SU-DHL-6 (cell line): ENCODE data around the gene GRID1.

ENCODE experiments used
- EZH2phosphoT487 ChIP-seq: fragments of 200-600 bp; sonication (generic), shearing (Covaris generic); conservative IDR thresholded peaks from 2 replicates; pipeline ENCODE4 v1.6.1; 2018; ENCODE audit warnings: mild to moderate bottlenecking, antibody characterized with exemption, low read length, moderate library complexity, mixed read lengths
- TF ChIP-seq, protein P1 (sequence below): fragments of 200-600 bp; sonication (generic); IDR thresholded peaks from one replicate; pipeline ENCODE4 v1.5.1; 2017; ENCODE audit warnings: antibody characterized with exemption, mild to moderate bottlenecking, low read length, moderate library complexity; ENCODE audit not compliant: insufficient read depth, poor library complexity, severe bottlenecking

DNA sequence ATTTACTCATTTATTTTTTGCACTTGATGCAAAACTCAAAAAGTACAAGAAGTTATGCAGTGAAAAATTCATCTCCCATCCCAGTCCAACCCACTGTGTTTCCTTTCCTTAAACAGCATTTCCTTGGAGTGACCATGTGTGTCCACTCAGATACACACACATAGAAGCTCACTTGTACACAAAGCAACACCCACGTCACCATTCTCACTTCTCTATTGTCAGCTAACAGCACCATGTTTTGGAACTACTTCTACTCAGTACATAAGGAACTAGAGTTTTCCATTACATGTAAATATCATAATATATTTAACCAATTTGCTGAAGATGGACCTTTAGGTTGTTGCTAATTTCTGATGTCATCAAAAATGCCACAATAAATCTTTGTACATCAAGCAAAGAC lies 167.6 kb downstream of the GRID1 start:
- TF ChIP-seq EZH2phosphoT487 = no peak
- TF ChIP-seq, protein P1, sequence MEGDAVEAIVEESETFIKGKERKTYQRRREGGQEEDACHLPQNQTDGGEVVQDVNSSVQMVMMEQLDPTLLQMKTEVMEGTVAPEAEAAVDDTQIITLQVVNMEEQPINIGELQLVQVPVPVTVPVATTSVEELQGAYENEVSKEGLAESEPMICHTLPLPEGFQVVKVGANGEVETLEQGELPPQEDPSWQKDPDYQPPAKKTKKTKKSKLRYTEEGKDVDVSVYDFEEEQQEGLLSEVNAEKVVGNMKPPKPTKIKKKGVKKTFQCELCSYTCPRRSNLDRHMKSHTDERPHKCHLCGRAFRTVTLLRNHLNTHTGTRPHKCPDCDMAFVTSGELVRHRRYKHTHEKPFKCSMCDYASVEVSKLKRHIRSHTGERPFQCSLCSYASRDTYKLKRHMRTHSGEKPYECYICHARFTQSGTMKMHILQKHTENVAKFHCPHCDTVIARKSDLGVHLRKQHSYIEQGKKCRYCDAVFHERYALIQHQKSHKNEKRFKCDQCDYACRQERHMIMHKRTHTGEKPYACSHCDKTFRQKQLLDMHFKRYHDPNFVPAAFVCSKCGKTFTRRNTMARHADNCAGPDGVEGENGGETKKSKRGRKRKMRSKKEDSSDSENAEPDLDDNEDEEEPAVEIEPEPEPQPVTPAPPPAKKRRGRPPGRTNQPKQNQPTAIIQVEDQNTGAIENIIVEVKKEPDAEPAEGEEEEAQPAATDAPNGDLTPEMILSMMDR = no peak
